NCI-H1436 treated with DMSO at 0.1 percent for 48 hours (cell line): Measurements from ENCODE around the gene MDM4.

Source experiments
- DNase-seq: peaks from one replicate; lab custom pipeline; 2025; lab: John Stamatoyannopoulos, UW

The MDM4 gene

DNA sequence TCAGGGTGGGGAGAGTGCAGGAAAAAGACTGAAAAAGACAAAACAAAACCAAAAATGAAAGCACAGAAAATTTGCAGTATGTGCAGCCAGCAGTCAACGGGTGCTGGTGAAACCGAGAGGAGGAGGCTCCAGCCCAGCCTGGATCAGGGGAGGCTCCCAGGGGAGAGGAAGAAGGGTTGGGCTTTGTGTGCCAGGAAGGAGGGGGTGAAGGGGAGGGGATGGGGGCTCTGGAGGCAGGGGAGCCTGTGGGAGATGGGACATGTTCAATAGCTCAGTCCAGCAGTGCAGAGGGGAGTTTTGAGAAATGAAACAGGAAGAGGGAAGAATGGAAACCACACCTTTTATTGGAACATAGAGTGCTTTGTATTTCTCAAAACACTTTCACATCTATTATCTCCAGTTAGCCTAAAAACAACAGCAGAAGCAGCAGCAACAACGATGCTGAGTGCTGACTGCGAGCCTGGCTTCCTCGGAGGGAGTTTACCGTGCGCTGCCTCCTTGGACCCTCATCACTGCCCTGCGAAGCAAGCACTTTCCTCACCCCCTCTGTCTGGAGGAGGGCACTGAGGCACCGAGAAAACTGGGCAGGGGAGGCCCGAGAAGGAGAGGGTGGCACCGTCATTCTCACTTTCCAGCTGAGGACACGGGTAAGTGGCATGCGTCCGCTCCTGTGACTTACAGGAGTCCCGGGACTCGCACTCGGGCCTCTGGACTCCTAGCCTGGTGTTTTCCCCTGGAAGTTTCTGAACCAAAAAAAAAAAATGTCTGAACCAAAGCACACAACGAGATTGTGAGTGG is 62.9 kb downstream of the MDM4 start:
- peak; percentile 46 for DNase-seq

- no peak for DNase-seq
These were observed 63.5 kb downstream of the MDM4 start for GRCh38 chr1:204579681-204580080.

DNA sequence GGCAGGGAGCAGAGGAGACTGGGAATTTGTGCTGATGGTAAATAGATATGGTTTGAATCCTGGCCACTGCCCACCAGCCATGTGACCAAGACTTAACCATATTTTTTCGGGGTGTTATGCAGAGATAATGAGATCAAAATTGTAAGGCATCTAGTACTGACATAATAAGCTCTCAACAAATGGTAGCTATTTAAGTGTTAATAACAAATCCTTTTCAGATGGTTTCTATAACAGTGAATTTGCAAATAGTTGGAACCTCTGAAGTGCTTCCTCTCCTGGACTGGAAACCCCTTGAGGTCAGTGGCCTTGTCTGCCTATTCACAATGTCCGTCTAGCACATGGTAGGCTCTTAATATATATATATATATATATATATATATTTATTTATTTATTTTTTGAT is 64.7 kb downstream of the MDM4 start:
- DNase-seq: no peak

GRCh38 chr1:204581759-204582158 is 65.6 kb downstream of the MDM4 start:
- DNase-seq: no peak

GRCh38 chr1:204583909-204584632 is 67.9 kb downstream of the MDM4 start:
- peak; percentile 94 for DNase-seq

DNA sequence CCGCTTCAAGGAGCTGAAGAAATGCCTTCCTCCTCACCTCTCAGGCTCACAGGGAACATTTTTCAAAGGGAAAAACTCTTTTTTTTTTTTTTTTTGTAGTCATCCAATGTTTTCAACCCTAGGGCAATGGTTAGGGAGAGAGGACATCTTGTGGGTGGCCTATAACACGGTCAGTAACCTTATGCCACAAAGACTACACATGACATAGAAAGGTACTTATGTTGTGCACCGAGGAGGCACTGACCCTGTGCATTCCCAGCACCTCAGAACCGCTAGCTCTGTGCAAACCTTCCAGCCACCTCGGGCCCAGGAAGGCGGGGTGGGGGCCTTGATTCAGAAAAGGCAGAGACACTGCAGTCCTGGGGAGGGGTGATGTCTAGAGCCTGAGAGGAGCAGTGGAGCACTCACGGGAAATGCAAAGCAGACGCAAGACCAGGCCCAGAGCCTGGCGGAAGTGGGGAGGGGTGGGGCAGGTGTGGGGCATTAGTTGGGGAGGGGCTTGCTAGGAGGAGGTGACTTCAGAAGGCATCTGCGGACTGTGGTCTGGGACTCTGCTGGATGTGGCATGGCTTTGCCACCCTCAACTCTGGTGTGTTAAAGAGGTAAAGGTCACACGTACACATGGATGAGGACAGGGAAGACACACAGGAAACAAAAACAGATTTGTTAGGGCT is 68.6 kb downstream of the MDM4 start:
- DNase-seq: no peak

DNA sequence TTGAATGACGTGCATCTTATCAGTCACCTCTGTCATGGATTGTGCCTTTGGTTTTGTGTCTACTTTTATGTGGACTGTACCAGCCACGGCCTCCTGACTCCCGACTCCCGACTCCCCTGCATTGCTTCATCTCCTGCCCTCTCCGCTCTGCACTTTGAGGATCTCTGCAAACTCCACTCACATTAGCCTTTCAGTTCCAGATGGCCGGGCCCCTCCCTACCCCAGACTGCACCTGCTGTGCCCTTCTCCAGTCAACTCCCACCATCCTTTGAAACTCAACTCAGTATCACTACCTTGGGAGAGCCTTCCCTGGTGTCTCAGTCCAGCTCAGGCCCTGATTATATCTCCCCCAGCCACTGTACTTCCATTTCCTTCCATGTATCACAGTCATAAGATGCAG is 71.4 kb downstream of the MDM4 start:
- no peak for DNase-seq

GRCh38 chr1:204588826-204589225 is 72.6 kb downstream of the MDM4 start:
- DNase-seq: no peak

- DNase-seq: no peak
These were observed 73.3 kb downstream of the MDM4 start for GRCh38 chr1:204589409-204590038.

DNA sequence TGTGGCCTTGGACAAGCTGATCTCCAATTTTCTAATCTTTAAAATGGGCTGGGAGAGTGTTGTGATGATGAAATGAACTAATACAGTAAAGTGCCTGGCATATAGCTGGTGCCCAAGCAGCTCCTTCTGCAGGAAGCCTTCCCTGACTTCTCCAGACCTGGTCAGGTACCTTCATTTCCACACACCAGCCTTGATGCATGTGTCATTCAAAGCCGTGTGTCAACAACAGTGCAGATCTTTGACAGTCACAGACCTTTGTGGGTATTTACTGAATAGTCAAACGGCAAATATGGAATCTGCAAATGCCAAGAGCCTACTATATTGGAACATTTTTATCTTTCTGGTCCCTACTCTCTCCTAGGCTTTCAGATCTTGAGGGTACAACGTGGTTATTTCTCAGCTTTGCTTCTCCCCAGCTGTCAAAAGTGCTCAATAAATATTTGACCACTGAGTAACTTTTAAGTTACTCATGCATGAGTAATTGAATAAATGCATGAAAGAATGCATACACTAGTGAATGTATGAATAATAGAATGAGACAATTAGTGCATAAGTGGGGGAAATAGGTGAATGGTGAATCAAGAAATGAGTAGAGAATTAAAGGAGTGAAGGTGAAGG is 75.4 kb downstream of the MDM4 start:
- no peak for DNase-seq

DNA sequence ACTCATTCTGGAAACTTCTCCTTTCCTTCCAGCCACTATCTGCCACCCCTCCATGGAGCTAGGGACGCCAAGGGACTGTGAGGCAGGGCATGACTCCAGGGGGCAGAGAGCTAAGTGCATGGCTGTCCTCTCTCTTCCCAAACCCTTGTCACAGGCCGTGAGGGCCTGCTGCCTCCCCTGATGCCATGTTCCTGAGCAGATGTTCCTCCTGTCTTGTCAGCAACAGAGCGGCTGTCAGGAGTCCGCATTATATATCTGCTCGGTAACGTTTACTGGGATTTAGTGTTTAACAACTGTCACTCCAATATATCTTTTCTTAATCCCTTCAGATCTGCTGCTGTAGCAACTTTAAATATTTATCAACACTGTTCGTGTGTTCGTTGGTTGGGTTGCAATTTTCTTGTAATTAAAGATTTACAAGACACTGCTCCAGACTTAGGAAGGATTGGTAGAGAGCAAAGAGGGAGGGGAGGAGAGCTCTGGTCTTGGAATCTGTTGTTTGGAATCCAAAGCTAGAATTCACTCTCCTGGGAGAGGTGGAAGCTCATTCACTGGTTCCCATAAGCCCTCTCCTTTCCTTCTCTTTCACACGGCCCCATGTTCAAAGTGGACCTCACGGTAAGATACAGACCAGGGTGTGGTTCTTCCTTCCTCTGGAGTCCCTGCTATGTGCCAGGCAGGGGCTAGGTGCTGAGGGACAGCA is 76.2 kb downstream of the MDM4 start:
- no peak for DNase-seq

DNA sequence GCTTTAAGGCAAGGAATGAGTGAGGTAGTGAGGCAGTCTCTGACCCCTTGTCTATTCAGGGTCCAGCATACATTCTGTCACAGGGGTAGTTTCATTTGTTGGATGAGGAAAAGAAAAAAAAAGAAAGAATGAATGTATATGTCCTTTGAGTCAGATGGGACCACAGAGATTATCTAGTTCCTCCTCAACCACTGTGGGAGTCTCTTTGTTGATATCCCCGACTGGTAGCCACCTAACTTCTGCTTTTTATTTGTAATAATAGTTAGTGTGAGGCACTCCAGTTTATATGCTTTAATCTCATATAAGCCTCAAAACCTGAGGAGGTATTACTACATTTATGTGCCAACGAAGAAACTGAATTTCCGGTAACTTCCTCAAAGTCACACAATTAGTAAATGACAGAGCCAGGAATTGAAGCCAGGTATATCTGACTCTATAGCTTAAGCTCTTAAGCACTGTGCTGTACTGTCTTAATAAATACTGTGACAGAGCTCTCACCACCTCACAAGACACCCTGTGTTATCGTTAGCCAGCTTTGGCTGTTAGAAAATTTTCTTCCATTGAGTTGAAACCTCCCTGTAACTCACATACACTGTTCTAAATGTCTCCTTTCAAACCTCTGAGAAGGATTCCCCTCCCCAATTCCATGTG is 82.2 kb downstream of the MDM4 start:
- DNase-seq: no peak

GRCh38 chr1:204599098-204599497 is 82.9 kb downstream of the MDM4 start:
- no peak for DNase-seq

DNA sequence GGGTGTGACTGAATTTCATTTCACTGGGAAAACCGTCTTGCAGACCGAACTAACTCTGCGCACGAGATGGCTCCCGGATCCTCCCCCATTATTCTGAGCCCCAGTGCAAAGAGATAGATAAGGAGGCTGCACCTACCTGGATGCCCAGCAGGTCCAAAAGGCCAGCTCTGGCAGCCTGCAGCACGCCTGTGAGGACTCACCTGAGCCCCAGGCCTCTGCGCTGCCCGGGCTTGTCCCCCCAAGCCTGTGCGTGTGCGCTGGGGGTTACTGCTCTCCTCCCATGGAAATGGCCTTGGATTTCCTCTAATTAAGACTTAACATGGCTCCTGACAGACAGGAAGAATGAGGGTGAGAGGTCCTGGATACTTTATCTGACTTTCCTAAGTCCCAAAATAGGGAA is 83.4 kb downstream of the MDM4 start:
- DNase-seq: no peak

GRCh38 chr1:204600203-204600602 is 84.0 kb downstream of the MDM4 start:
- DNase-seq: no peak

DNA sequence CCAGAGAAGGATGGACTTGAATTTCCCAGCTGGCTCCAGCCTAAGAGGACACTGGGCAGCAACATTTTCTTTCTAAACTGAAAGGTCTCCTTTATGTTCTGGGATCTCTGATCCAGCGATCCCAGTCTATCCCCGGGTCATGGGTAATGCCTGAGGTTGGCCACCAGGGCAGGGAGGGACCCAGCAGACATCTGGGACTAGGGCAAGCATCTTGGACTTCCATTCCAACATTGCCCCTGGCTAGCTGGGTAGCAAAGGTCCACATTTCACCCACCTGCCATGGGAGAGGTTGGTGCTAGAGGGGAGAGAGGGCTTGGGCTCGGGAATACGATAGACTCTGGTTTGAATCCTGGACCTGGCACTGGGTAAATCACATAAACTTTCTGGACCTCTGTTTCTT is 84.8 kb downstream of the MDM4 start:
- no peak for DNase-seq

- DNase-seq: no peak
These were observed 85.9 kb downstream of the MDM4 start for GRCh38 chr1:204602111-204602579.

GRCh38 chr1:204602871-204603542 is 86.8 kb downstream of the MDM4 start:
- DNase-seq: no peak

DNA sequence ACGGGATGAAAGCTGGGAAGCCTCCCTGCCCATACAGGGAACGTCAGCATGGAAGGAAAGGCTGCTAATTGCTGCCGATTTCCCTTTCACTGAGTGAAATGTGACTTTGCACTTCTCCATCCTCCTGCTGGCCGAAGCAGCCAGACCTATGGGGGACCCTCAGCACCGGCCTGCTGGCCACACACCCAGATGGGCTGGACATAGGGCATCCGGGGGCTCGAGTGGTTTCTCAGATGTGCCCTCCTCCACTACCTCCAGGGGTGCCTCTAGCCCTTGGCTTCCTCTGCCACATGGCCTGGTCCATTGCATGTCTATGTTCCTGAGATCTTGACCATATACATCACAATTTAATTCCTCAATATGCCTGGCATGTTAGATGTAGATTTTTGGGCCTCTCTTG is 89.6 kb downstream of the MDM4 start:
- no peak for DNase-seq
